ENCODE measurements around the gene AGO3. TPM values are rescaled to one million over a fixed set of nuclear protein-coding genes. Genes with fewer than 3 reads are reported as not detected.
"Not testable (repeated sequence)": the region's sequence is repeated elsewhere in the genome, so short reads cannot be mapped to it uniquely, and the experiment has no call there.

AGO3 gene
- total RNA-seq, 2 donors from 2014 or later, result 32.1 to 36.8 TPM

DNA sequence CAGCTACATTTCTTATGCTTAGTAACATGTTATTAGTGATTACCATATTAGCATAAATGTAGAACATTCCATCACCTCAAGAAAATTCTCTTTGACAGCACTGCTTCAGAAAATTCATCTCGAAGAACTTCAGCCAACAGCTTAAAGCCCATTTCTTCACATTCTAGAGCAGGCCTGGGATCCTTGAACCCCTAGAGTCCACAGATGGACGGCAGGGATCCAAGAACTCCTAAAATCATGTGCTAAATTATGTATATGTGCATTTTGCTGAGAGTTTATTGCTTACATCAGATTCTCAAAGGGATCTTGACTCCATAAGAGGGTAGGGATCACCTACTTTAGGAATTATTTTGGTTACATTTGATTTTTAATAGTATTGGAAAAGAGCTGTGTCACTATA, 76.8 kb downstream of the AGO3 start:
- Mint-ChIP-seq H3K9me3 (no peaks in the 10 kb centered on the region), H3K27ac (no peak overlapping the region), H3K4me3 (no peak overlapping the region), H3K27me3 (no peaks in the 10 kb centered on the region), H3K4me1 (no peaks in the 10 kb centered on the region), H3K36me3 (ENCODE audit: low read depth) (peaks cover 45% of the 10 kb centered on the region)
- no peak for ATAC-seq (replicated peaks)

DNA sequence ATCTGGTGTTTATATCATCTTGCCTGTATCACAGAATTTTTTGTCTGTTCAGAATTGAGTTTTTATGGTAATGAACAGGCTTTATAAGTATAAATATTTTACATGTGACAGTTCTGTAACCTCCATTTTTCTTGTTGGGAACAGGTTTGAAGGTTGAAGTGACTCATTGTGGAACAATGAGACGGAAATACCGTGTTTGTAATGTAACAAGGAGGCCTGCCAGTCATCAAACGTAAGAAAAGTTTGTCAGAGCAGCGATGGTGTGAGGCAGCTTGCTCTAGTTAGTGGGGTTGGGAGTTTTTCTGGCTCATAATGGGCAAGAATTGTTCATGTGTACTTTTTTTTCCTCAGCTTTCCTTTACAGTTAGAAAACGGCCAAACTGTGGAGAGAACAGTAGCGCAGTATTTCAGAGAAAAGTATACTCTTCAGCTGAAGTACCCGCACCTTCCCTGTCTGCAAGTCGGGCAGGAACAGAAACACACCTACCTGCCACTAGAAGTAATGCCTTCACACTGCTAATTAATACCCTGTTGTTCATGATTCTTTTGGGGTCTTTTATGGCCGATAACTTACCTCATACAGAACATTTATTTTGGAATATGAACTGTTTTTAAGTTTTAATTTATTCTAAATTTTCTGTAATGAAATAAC, 77.8 kb downstream of the AGO3 start:
- H3K27ac Mint-ChIP-seq, result peak overlapping the region; percentile 61
- H3K9me3 Mint-ChIP-seq, result no peaks in the 10 kb centered on the region
- no peak overlapping the region for H3K4me3 Mint-ChIP-seq
- H3K36me3 Mint-ChIP-seq (ENCODE audit: low read depth), result peaks cover 55% of the 10 kb centered on the region
- peak; percentile 87 for ATAC-seq (replicated peaks)
- H3K27me3 Mint-ChIP-seq, result no peaks in the 10 kb centered on the region
- H3K4me1 Mint-ChIP-seq, result no peaks in the 10 kb centered on the region

DNA sequence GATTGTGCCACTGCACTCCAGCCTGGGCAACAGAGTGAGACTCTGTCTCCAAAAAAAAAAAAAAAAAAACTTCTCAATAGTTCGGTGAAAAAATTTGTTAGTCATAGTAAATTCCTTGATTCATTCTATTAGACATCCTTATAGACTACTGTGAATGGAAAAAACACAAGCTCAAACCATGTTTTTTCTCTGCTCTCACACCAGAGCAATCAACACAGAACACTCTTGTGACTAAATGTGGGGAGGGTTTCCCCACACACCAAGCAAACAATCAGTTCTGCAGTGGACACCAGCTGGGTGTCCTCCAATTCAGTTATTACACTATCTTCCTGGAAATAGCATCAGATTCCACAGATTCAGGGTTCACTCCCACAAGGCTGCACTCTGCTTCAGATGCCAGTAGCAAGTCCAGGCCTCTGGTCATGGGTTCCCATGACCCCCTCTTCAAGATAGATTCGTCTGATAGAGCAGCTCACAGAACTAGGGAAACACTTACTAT, 83.9 kb downstream of the AGO3 start:
- no peak overlapping the region for H3K4me3 Mint-ChIP-seq
- peaks cover 83% of the 10 kb centered on the region for H3K36me3 Mint-ChIP-seq (ENCODE audit: low read depth)
- no peaks in the 10 kb centered on the region for H3K4me1 Mint-ChIP-seq
- H3K27ac Mint-ChIP-seq, result no peak overlapping the region
- no peaks in the 10 kb centered on the region for H3K9me3 Mint-ChIP-seq
- H3K27me3 Mint-ChIP-seq, result no peaks in the 10 kb centered on the region
- ATAC-seq (replicated peaks), result no peak

DNA sequence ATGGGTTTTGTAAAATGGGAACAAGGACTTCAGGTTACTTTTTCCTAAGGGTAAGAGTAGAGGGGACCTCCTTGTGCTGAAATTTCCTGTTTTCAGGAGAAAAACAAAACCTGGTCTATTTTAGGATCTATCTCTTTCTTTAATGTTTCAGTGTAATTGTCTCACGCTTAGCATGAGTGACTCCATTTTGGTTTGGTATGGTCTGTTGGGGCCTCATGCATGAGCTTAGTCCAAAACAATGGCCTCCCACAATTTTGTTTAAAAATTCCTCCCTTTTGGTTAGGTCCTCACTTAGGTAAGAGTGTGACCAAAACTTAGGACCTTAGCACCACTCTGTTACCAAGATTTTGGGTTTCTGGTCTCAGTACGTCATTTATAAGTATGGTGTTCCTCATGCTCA, 85.8 kb downstream of the AGO3 start:
- H3K27ac Mint-ChIP-seq, result no peak overlapping the region
- H3K9me3 Mint-ChIP-seq, result no peaks in the 10 kb centered on the region
- no peak overlapping the region for H3K4me3 Mint-ChIP-seq
- ATAC-seq (replicated peaks), result no peak
- H3K27me3 Mint-ChIP-seq, result no peaks in the 10 kb centered on the region
- H3K36me3 Mint-ChIP-seq (ENCODE audit: low read depth), result peaks cover 76% of the 10 kb centered on the region
- no peaks in the 10 kb centered on the region for H3K4me1 Mint-ChIP-seq

DNA sequence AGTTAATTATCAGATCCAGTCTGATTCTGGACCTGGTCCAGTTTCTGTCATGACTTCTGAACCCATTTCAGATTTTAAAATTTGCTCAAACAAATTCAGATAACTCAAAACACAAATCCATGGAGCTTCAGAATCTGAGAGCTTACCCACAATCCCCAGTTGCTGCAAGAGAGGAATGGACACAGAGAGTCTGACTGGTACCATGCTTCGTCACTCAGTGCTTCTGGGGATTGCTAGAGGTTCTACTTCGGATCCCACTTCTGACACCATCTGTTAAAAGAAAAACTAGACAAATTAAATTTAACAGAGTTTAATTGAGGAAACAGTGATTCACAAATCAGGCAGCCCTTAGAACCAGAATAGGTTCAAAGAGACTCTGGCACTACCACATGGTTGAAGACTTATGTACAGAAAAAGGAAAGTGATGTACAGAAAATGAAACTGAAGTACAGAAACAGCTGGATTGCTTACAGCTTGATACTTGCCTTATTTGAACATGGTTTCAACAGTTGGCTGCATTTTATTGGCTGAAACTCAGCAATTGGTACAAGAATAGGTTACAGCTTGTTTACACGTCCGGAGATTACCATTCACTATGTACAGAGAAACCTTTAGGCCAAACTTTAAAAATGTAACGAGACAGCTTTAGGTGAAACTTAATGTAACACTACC, 92.3 kb downstream of the AGO3 start:
- ATAC-seq (replicated peaks), result peak; percentile 76
- H3K4me1 Mint-ChIP-seq, result peaks cover 13% of the 10 kb centered on the region
- H3K9me3 Mint-ChIP-seq, result no peaks in the 10 kb centered on the region
- peaks cover 79% of the 10 kb centered on the region for H3K36me3 Mint-ChIP-seq (ENCODE audit: low read depth)
- peak overlapping the region; percentile 58 for H3K27ac Mint-ChIP-seq
- H3K4me3 Mint-ChIP-seq, result no peak overlapping the region
- no peaks in the 10 kb centered on the region for H3K27me3 Mint-ChIP-seq

DNA sequence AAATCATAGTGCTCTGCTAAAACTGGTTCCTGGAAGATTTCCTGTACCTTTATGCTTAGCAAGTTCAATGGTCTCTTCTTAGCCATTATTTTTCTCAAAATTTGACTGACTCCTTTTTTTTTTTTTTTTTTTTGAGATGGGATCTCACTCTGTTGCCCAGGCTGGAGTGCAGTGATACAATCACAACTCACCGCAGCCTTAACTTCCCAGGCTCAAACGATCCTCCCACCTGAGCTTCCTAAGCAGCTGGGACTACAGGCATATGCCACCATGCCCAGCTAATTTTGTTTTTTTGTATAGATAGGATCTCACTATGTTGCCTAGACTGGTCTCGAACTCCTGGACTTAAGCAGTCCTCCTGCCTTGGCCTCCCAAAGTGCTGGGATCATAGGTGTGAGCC, 93.1 kb downstream of the AGO3 start:
- not testable (repeated sequence) for H3K27me3 Mint-ChIP-seq
- H3K4me1 Mint-ChIP-seq, result peaks cover 13% of the 10 kb centered on the region

DNA sequence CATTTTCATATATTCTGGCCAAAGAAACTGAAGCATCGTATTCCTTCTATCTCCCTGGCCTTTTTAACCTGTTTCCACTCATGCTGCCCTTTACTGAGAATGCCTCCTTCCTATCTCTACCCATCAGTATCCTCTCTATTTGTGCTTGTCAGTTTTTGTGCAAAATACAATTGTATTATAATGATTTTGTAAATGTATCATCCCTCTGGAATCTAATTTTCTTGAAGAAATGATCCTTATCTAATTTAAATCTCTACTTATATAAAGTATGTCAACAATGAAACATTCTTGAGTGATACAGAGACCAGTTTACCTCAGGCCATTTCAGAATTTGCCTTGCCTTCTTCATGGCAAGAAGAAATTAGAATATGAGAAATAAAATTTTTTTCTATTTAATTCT, 93.9 kb downstream of the AGO3 start:
- no peak overlapping the region for H3K4me3 Mint-ChIP-seq
- peak overlapping the region; percentile 58 for H3K27ac Mint-ChIP-seq

More for the DNA sequence above, 93.1 kb downstream of the AGO3 start:
- peaks cover 78% of the 10 kb centered on the region for H3K36me3 Mint-ChIP-seq (ENCODE audit: low read depth)
- H3K4me3 Mint-ChIP-seq; H3K9me3 Mint-ChIP-seq; ATAC-seq (replicated peaks): not testable (repeated sequence)
- H3K27ac Mint-ChIP-seq, result peak overlapping the region; percentile 58

DNA sequence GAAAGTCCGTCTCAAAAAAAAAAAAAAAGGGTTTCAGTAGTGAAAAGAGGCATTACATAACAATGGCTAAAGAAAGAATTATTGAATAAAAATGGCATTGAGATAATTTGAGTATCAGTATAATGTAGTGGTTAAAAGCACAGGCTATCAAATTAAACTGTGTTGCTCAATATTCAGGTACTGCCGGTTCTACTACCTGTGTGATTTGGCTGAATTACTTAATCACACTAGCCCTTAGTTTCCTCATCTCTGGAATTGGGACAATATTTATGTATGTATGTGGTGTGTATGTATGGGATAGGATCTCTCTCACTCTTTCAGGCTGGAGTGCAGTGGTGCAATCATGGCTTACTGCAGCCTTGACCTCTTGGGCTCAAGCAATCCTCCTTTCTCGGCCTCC, 96.9 kb downstream of the AGO3 start:
- H3K27me3 Mint-ChIP-seq, result no peaks in the 10 kb centered on the region
- peaks cover 84% of the 10 kb centered on the region for H3K36me3 Mint-ChIP-seq (ENCODE audit: low read depth)
- no peak overlapping the region for H3K27ac Mint-ChIP-seq
- no peaks in the 10 kb centered on the region for H3K9me3 Mint-ChIP-seq
- H3K4me1 Mint-ChIP-seq, result peaks cover 13% of the 10 kb centered on the region
- no peak overlapping the region for H3K4me3 Mint-ChIP-seq
- ATAC-seq (replicated peaks), result no peak

More for the DNA sequence above, 93.9 kb downstream of the AGO3 start:
- Mint-ChIP-seq H3K9me3 (no peaks in the 10 kb centered on the region), H3K27me3 (no peaks in the 10 kb centered on the region), H3K36me3 (ENCODE audit: low read depth) (peaks cover 75% of the 10 kb centered on the region), H3K4me1 (peaks cover 13% of the 10 kb centered on the region)
- ATAC-seq (replicated peaks), result no peak

DNA sequence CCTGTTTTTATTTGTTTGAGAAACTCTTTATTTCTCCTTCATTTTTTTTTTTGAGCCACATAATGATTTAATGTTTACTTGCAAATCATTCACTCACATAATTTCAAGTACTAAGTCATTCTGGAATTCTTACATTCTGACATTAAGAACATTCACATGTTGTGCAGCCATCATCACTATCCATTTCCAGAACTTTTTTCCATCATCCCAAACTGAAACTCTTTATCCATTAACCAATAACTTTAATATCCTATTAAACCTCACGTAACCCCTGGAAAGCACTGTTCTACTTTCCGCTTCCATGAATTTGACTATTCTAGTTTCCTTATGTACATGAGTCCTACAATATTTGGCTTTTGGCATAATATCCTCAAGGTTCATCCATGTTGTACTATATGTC, 100.5 kb downstream of the AGO3 start:
- ATAC-seq (replicated peaks), result no peak
- Mint-ChIP-seq H3K4me3 (no peak overlapping the region), H3K9me3 (no peaks in the 10 kb centered on the region), H3K36me3 (ENCODE audit: low read depth) (peaks cover 85% of the 10 kb centered on the region), H3K27ac (peak overlapping the region; percentile 58), H3K4me1 (no peaks in the 10 kb centered on the region), H3K27me3 (no peaks in the 10 kb centered on the region)

DNA sequence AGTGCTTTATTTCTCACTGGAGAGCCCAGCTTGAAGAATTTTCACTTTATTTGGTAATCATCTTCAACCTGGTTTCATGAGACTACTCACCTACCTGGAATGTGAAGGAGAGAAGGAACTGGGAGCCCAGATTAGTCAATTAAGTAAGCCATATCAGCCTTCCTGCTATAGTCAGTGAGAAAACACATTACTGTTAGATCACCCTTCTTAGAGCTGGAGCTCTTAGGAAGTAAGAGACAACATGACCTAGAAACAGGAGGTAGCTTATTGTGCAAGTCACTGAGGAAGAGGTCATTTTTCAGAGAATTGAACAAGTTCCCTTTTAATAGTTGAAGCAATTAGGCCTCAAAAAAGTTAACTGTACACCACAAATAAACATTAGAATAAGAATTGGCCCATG, 103.8 kb downstream of the AGO3 start:
- peaks cover 76% of the 10 kb centered on the region for H3K36me3 Mint-ChIP-seq (ENCODE audit: low read depth)
- no peaks in the 10 kb centered on the region for H3K4me1 Mint-ChIP-seq
- no peak for ATAC-seq (replicated peaks)

DNA sequence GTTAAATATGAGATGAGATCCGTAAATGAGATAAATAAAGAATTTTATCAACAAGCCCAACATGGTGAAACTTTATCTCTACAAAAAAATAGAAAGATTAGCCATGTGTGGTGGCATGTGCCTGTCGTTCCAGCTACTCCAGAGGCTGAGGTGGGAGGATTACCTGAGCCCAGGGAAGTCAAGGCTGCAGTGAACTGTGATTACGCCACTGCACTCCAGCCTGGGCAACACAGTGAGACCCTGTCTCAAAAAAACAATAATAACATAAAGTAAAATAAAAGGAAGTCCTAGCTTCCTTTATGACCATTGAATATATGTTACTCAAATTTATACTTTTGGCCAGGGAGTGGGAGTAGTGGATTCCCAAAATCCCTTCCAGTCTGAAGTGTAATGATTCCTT, 104.2 kb downstream of the AGO3 start:
- ATAC-seq (replicated peaks), result no peak
- no peaks in the 10 kb centered on the region for H3K9me3 Mint-ChIP-seq
- H3K36me3 Mint-ChIP-seq (ENCODE audit: low read depth), result peaks cover 76% of the 10 kb centered on the region
- H3K4me3 Mint-ChIP-seq, result no peak overlapping the region
- H3K27me3 Mint-ChIP-seq, result no peaks in the 10 kb centered on the region
- no peak overlapping the region for H3K27ac Mint-ChIP-seq
- no peaks in the 10 kb centered on the region for H3K4me1 Mint-ChIP-seq

More for the DNA sequence above, 103.8 kb downstream of the AGO3 start:
- H3K4me3 Mint-ChIP-seq, result no peak overlapping the region
- H3K9me3 Mint-ChIP-seq, result no peaks in the 10 kb centered on the region
- H3K27me3 Mint-ChIP-seq, result no peaks in the 10 kb centered on the region
- no peak overlapping the region for H3K27ac Mint-ChIP-seq

DNA sequence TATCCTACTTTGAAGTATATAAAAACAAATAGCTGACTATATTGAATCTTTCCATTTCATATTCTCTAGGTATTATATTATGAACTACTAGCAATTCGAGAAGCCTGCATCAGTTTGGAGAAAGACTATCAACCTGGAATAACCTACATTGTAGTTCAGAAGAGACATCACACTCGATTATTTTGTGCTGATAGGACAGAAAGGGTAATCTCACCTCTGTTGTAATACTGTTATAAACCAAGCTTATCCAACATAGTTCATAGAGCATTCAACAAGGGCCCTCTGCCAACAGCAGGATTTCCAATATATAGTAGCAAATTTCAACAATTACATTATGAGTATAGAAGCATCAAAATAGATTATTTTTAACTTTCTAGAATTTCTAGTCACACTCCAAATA, 109.3 kb downstream of the AGO3 start:
- ATAC-seq (replicated peaks), result no peak
- Mint-ChIP-seq H3K36me3 (ENCODE audit: low read depth) (peaks cover 80% of the 10 kb centered on the region), H3K9me3 (no peaks in the 10 kb centered on the region), H3K4me1 (no peaks in the 10 kb centered on the region), H3K27ac (no peak overlapping the region), H3K27me3 (no peaks in the 10 kb centered on the region), H3K4me3 (no peak overlapping the region)

DNA sequence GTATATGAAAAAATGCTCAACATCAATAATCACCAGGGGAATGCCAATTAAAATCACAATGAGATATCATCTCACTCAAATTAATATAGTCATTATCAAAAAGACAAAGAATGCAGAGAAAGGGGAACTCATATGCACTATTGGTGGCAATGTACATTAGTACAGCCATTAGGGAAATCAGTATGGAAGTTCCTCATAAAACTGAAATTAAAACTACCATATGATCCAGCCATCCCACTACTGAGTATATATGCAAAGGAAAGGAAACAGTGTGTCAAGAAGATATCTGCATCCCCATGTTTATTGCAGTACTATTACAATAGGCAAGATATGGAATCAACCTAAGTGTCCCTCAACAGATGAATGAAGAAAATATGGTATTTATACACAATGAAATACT, 120.9 kb downstream of the AGO3 start:
- no peak overlapping the region for H3K27ac Mint-ChIP-seq
- H3K9me3 Mint-ChIP-seq, result no peaks in the 10 kb centered on the region
- H3K4me3 Mint-ChIP-seq, result no peak overlapping the region
- ATAC-seq (replicated peaks), result no peak
- H3K4me1 Mint-ChIP-seq, result no peaks in the 10 kb centered on the region
- no peaks in the 10 kb centered on the region for H3K27me3 Mint-ChIP-seq
- peaks cover 58% of the 10 kb centered on the region for H3K36me3 Mint-ChIP-seq (ENCODE audit: low read depth)

DNA sequence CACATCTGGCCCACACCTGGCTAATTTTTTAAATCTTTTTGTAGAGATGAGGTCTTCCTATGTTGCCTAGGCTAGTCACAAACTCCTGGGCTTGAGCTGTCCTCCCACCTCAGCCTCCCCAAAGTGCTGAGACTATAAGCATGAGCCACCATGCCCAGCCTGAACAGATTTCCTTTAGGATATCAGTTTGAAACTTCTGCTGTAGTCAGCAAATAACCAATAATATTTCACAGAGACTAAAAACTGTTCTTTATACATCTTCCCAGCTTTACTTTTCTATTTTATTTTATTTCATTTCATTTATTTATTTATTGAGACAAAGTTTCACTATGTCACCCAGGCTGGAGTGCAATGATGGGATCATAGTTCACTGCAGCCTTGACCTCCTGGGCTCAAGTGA, 123.1 kb downstream of the AGO3 start:
- peaks cover 36% of the 10 kb centered on the region for H3K36me3 Mint-ChIP-seq (ENCODE audit: low read depth)
- H3K4me1 Mint-ChIP-seq, result no peaks in the 10 kb centered on the region
- ATAC-seq (replicated peaks), result no peak
- no peak overlapping the region for H3K27ac Mint-ChIP-seq
- H3K27me3 Mint-ChIP-seq, result no peaks in the 10 kb centered on the region
- H3K9me3 Mint-ChIP-seq, result no peaks in the 10 kb centered on the region
- H3K4me3 Mint-ChIP-seq, result no peak overlapping the region

DNA sequence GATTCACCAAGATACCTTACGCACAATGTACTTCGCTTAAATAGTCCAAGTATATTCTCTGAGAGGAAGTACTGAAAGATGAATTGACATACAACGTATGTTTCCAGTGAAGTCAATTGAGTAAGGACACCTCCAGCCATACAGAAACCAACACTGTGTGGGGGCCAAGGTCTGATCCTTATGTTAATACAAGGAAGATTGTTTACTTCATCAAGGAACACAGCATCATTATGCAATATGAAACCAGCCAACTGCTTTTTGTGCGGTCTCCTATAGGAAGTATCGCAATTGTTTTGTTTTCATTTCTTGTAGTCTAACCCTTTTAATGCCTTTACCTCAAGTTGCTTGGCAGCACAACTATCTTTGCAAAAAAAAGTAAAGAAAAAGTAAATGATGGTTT, 124.8 kb downstream of the AGO3 start:
- H3K36me3 Mint-ChIP-seq (ENCODE audit: low read depth), result peaks cover 30% of the 10 kb centered on the region

More for the DNA sequence above, 124.8 kb downstream of the AGO3 start:
- no peaks in the 10 kb centered on the region for H3K9me3 Mint-ChIP-seq
- no peaks in the 10 kb centered on the region for H3K27me3 Mint-ChIP-seq
- ATAC-seq (replicated peaks), result no peak
- H3K27ac Mint-ChIP-seq, result no peak overlapping the region
- H3K4me1 Mint-ChIP-seq, result no peaks in the 10 kb centered on the region
- H3K4me3 Mint-ChIP-seq, result no peak overlapping the region
